ENCODE results near the gene NRM. TPM values are rescaled to one million over a fixed set of nuclear protein-coding genes. Genes with fewer than 3 reads are reported as not detected.
A peak's percentile ranks its signal among the peaks of the same experiment; 100 is the strongest.

Gene NRM
- total RNA-seq, 4 donors from 2014 or later: 3.0 to 8.2 (median 6.0) TPM

DNA sequence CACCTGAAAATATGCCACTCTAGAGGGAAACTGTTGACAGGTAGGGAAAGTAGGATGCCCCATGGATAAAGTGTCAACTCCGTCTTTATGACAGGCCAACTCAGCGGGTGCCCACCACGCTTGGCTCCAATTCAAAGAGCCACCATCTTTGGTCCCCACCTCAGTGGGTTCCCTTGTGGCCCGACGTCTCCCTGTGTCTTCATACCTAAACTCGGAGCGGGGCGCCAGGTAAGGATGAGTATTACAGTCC, 26.0 kb upstream of the NRM start:
- 4 to 8% methylated on average over 3 to 8 of the region's 8 CpGs for WGBS, 2 donors (ENCODE audit: low coverage in 1 of 2)
- no peak for ATAC-seq
- H3K27ac ChIP-seq: peak overlapping the region; percentile 78 to 98 (median 93)

DNA sequence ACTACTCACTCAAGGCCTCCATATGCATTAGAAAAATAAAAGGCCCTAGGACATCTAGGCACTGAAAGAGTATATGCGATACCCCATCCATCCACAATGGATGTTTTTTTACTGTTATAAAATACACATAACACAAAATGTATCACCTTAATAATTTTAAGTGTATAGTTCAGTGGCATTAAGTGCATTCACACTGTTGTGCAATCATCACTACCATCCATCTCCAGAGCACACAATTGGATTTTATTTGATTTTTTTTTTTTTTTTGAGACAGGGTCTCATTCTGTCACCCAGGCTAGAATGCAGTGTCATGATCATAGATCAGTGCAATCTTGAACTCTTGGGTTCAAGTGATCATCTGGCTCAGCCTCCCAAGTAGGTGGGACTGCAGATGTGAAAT, 23.5 kb upstream of the NRM start:
- no peak for ATAC-seq
- peaks cover 0 to 27% (median 16%) of the 10 kb centered on the region in 3 donors for H3K4me1 ChIP-seq
- TF ChIP-seq EP300 (IDR thresholded peaks at IDR 0.05): no peak
- TF ChIP-seq, protein P1, sequence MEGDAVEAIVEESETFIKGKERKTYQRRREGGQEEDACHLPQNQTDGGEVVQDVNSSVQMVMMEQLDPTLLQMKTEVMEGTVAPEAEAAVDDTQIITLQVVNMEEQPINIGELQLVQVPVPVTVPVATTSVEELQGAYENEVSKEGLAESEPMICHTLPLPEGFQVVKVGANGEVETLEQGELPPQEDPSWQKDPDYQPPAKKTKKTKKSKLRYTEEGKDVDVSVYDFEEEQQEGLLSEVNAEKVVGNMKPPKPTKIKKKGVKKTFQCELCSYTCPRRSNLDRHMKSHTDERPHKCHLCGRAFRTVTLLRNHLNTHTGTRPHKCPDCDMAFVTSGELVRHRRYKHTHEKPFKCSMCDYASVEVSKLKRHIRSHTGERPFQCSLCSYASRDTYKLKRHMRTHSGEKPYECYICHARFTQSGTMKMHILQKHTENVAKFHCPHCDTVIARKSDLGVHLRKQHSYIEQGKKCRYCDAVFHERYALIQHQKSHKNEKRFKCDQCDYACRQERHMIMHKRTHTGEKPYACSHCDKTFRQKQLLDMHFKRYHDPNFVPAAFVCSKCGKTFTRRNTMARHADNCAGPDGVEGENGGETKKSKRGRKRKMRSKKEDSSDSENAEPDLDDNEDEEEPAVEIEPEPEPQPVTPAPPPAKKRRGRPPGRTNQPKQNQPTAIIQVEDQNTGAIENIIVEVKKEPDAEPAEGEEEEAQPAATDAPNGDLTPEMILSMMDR (IDR thresholded peaks at IDR 0.05): no peak
- no peak for TF ChIP-seq POLR2A (IDR thresholded peaks at IDR 0.05)
- no peak for TF ChIP-seq POLR2AphosphoS5 (IDR thresholded peaks at IDR 0.05)
- 88 to 100% methylated on average over 1 of the region's 1 CpG for WGBS, 2 donors (ENCODE audit: low coverage in 1 of 2)
- H3K27ac ChIP-seq: no peak overlapping the region
- no peak overlapping the region for H3K4me3 ChIP-seq
- H3K36me3 ChIP-seq: peaks cover 0 to 57% of the 10 kb centered on the region in 2 donors
- H3K9me3 ChIP-seq: no peaks in the 10 kb centered on the region
- H3K27me3 ChIP-seq: no peaks in the 10 kb centered on the region

More for the DNA sequence above, 26.0 kb upstream of the NRM start:
- TF ChIP-seq EP300 (IDR thresholded peaks at IDR 0.05) (no peak), POLR2AphosphoS5 (IDR thresholded peaks at IDR 0.05) (no peak), POLR2A (IDR thresholded peaks at IDR 0.05) (no peak)
- TF ChIP-seq, protein P1 (IDR thresholded peaks at IDR 0.05): no peak
- peak overlapping the region; percentile 45 to 68 for H3K4me3 ChIP-seq
- H3K36me3 ChIP-seq: peaks cover 0 to 31% of the 10 kb centered on the region in 2 donors
- H3K9me3 ChIP-seq: no peaks in the 10 kb centered on the region
- no peaks in the 10 kb centered on the region for H3K27me3 ChIP-seq
- peaks cover 0 to 36% (median 21%) of the 10 kb centered on the region in 3 donors for H3K4me1 ChIP-seq

DNA sequence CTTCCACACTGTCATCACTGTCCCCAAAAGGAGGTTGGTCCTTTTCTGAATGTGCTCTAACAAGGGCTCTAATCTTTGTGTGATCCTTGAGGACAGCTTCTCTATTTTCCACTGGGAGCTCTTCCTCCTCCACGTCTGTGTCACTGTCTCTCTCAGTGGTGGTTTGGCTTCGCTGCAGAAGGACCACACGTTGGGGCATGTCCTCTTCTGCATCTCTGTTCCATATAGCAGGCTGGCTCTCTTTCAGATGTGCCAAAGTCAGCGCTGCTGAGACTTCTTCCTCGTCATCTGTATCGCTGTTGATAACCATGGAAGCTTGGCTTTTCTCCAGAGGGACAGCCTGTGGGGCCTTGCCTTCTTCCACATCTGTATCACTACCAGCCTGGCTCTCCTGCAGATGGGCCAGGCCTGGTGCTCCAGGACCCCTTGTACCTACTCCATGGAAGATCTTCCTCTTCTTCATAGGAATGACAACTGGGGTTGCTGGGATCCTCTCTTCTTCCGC, 21.7 kb upstream of the NRM start:
- Histone ChIP-seq H3K4me3 (no peak overlapping the region), H3K27me3 (no peaks in the 10 kb centered on the region), H3K9me3 (no peaks in the 10 kb centered on the region), H3K27ac (no peak overlapping the region), H3K36me3 (peaks cover 0 to 73% of the 10 kb centered on the region in 2 donors), H3K4me1 (peaks cover 0 to 10% (median 7%) of the 10 kb centered on the region in 3 donors)
- WGBS, 2 donors (ENCODE audit: low coverage in 1 of 2): 92 to 96% methylated on average over 4 to 5 of the region's 7 CpGs
- no peak for ATAC-seq
- TF ChIP-seq POLR2AphosphoS5 (IDR thresholded peaks at IDR 0.05): no peak
- no peak for TF ChIP-seq POLR2A (IDR thresholded peaks at IDR 0.05)
- TF ChIP-seq EP300 (IDR thresholded peaks at IDR 0.05): no peak
- TF ChIP-seq, protein P1 (IDR thresholded peaks at IDR 0.05): no peak

DNA sequence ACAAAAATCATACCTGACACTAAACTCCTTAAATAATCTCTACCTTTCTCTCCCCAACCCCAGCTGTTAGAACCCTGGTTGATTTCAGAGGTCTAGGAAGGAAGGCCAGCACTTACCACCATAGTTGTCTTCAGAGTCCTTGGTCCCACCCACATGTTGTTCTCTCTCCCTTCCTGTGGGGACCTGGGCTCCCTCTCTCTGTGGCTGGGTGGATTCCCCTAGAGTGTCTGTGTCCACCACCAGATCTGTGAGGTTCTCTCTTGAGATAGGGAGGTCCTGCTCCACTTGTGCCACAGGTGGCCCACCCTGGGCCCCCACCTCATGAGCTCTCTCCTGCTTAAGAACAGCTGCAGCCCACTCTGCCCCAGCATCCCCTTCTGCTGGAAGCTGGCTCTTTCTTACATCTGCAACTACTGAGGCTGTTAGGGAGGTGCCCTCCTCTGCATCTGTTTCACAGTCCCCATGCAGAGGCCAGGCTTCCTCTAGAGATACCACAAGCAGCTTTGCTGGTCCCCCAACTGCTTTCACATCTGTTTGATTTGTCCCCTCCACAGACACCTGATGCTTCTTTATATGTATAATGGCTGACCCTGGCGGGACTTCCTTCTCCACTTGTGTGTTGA, 21.1 kb upstream of the NRM start:
- no peaks in the 10 kb centered on the region for H3K27me3 ChIP-seq
- WGBS, 2 donors (ENCODE audit: low coverage in 1 of 2): 73 to 88% methylated on average over 1 of the region's 1 CpG
- no peaks in the 10 kb centered on the region for H3K9me3 ChIP-seq
- H3K36me3 ChIP-seq: peaks cover 0 to 79% of the 10 kb centered on the region in 2 donors
- no peak overlapping the region for H3K27ac ChIP-seq
- peaks cover 0 to 10% (median 7%) of the 10 kb centered on the region in 3 donors for H3K4me1 ChIP-seq
- H3K4me3 ChIP-seq: no peak overlapping the region
- no peak for TF ChIP-seq POLR2A (IDR thresholded peaks at IDR 0.05)
- TF ChIP-seq POLR2AphosphoS5 (IDR thresholded peaks at IDR 0.05): no peak
- TF ChIP-seq, protein P1 (IDR thresholded peaks at IDR 0.05): no peak
- no peak for TF ChIP-seq EP300 (IDR thresholded peaks at IDR 0.05)
- ATAC-seq: no peak

Measured in gastroesophageal sphincter (tissue), 4 donors.